ENCODE data around the gene MORN1. TPM values are rescaled to one million over a fixed set of nuclear protein-coding genes. Genes with fewer than 3 reads are reported as not detected.

Gene MORN1
- total and polyA plus RNA-seq, 2 experiments from 2014 or later: 10.8 to 24.4 TPM

DNA sequence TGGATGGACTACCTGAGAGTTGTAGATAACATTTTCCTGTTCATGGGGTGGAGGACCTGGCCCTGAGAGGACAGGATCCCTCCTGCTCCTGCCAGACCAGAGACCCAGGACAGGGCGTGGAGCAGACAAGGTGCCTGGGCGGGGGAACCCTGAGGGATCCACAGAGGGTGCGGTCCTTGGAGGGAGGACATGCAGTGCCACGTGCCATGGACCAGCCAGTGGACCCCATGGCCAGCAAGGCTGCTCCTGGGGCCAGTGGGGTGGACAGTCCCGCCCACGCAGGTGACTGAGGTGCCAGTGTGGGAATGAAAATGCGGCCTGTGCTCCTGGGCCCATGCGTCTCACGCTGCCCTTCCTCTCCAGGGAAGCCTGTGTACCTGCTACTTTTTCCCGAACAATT is 3.9 kb upstream of the MORN1 start:
- H3K4me3 ChIP-seq: no peak overlapping the region
- no peak for DNase-seq (ENCODE audit: low read depth in 1 of 2, low spot score in 1 of 2)
- TF ChIP-seq, protein P1, sequence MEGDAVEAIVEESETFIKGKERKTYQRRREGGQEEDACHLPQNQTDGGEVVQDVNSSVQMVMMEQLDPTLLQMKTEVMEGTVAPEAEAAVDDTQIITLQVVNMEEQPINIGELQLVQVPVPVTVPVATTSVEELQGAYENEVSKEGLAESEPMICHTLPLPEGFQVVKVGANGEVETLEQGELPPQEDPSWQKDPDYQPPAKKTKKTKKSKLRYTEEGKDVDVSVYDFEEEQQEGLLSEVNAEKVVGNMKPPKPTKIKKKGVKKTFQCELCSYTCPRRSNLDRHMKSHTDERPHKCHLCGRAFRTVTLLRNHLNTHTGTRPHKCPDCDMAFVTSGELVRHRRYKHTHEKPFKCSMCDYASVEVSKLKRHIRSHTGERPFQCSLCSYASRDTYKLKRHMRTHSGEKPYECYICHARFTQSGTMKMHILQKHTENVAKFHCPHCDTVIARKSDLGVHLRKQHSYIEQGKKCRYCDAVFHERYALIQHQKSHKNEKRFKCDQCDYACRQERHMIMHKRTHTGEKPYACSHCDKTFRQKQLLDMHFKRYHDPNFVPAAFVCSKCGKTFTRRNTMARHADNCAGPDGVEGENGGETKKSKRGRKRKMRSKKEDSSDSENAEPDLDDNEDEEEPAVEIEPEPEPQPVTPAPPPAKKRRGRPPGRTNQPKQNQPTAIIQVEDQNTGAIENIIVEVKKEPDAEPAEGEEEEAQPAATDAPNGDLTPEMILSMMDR (IDR thresholded peaks at IDR 0.05; ENCODE audit: low read depth, low read length): no peak
- no peaks in the 10 kb centered on the region for H3K27me3 ChIP-seq
- peaks cover 5% of the 10 kb centered on the region for H3K4me1 ChIP-seq (ENCODE audit: low read depth)
- no peaks in the 10 kb centered on the region for H3K9me3 ChIP-seq (ENCODE audit: low read depth)
- no peak overlapping the region for H3K27ac ChIP-seq
- H3K36me3 ChIP-seq: peaks cover 37% of the 10 kb centered on the region

DNA sequence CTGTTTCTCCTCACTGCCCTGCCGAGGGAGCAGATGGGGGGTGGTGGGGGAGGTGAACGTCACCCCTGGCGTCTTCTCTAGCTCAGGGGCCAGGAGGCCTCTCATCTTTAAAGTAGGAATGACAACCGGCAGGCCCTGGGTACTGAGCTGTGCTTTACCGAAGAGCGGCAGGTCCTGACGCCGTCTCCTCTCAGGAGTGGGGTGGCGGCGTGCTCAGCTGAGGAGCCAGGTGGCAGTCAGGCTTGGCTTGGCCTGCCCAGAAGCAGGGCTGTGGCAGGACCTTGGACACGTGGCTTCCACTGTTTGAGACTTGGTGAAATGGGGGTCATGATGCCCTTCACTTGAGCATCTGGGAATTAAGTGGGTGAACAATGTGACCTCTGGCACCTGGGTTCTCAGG is 3.4 kb upstream of the MORN1 start:
- H3K27ac ChIP-seq: no peak overlapping the region
- H3K36me3 ChIP-seq: peaks cover 37% of the 10 kb centered on the region
- H3K9me3 ChIP-seq (ENCODE audit: low read depth): no peaks in the 10 kb centered on the region
- H3K4me3 ChIP-seq: no peak overlapping the region
- TF ChIP-seq, protein P1 (IDR thresholded peaks at IDR 0.05; ENCODE audit: low read depth, low read length): no peak
- DNase-seq (ENCODE audit: low read depth in 1 of 2, low spot score in 1 of 2): no peak
- H3K27me3 ChIP-seq: no peaks in the 10 kb centered on the region
- H3K4me1 ChIP-seq (ENCODE audit: low read depth): peaks cover 5% of the 10 kb centered on the region

DNA sequence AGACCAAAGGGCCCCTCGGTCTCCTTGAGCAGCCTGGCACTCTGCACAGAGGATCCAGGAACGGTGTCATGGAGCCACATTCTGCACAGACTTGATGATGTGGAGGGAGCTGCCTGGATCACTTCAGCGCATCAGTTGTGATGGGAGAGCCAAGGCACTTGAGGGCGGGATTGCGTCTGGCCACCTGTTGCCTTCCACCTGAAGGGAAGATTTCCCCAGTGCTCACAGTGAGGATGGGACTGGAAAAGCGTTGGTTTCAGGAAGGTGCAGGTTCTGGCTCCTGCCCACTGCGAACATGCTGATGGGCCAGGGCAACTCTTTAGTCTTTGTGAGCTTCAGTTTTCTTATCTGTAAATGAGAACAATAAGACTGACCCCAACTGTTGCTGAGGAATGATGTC is 2.9 kb upstream of the MORN1 start:
- TF ChIP-seq, protein P1 (IDR thresholded peaks at IDR 0.05; ENCODE audit: low read depth, low read length): no peak
- Histone ChIP-seq H3K4me1 (ENCODE audit: low read depth) (peaks cover 5% of the 10 kb centered on the region), H3K27ac (no peak overlapping the region), H3K4me3 (no peak overlapping the region), H3K27me3 (no peaks in the 10 kb centered on the region), H3K36me3 (peaks cover 33% of the 10 kb centered on the region), H3K9me3 (ENCODE audit: low read depth) (no peaks in the 10 kb centered on the region)
- DNase-seq (ENCODE audit: low read depth in 1 of 2, low spot score in 1 of 2): no peak

DNA sequence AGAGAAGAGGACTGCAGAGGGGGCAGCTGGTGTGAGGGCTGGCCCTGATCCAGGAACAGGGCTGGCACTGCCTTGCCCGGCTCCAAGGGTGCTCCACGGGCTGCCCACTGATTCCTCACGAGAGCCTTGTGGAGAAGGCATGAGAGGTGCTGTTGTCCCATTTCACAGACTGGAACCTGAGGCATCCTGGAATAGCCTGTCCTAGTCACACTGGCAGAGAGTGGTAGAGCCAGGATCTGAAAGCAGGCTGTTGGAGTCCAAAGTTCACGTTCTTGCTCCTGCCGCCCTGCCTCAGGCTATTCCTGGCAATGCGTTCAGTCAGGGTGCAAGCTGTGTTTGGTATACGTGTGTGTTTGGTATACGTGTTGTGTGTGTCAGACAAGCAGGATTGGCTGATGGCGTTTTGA is 2.1 kb upstream of the MORN1 start:
- DNase-seq (ENCODE audit: low read depth in 1 of 2, low spot score in 1 of 2): no peak

DNA sequence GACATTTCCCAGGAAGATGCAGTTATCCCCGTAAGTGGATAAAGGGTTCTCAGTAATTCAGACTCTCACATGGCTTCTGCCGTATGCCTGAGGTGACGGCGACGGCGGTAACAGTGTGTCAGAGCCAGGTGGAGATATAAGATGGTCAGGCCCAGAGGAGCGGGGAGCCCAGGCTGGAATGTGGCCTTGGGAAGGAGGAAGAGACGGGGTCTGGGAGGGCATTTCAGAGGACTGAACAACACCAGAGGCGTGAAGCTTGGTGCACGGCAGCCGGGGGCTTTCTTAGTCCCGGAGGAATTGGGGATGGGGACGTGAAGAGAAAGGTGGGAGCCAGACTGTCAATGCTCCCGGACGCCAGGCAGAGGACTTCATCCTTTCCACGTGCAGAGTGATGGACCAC is 1.3 kb upstream of the MORN1 start:
- no peak for DNase-seq (ENCODE audit: low read depth in 1 of 2, low spot score in 1 of 2)
- H3K27me3 ChIP-seq: no peaks in the 10 kb centered on the region
- peaks cover 5% of the 10 kb centered on the region for H3K4me1 ChIP-seq (ENCODE audit: low read depth)
- H3K27ac ChIP-seq: peak overlapping the region; percentile 87
- TF ChIP-seq, protein P1 (IDR thresholded peaks at IDR 0.05; ENCODE audit: low read depth, low read length): no peak
- peaks cover 18% of the 10 kb centered on the region for H3K36me3 ChIP-seq
- H3K9me3 ChIP-seq (ENCODE audit: low read depth): no peaks in the 10 kb centered on the region
- peak overlapping the region; percentile 93 for H3K4me3 ChIP-seq

More for the DNA sequence above, 2.1 kb upstream of the MORN1 start:
- H3K27ac ChIP-seq: no peak overlapping the region
- H3K4me3 ChIP-seq: no peak overlapping the region
- H3K27me3 ChIP-seq: no peaks in the 10 kb centered on the region
- H3K4me1 ChIP-seq (ENCODE audit: low read depth): peaks cover 5% of the 10 kb centered on the region
- TF ChIP-seq, protein P1 (IDR thresholded peaks at IDR 0.05; ENCODE audit: low read depth, low read length): no peak
- no peaks in the 10 kb centered on the region for H3K9me3 ChIP-seq (ENCODE audit: low read depth)
- H3K36me3 ChIP-seq: peaks cover 26% of the 10 kb centered on the region

All from cardiac muscle cell (in vitro differentiated cells and primary cell).